Fibroblast of lung (primary cell): ENCODE results near the gene SAMD13. TPM values are rescaled to one million over a fixed set of nuclear protein-coding genes. Genes with fewer than 3 reads are reported as not detected.

ENCODE experiments used
- DNase-seq, 2 donors: peaks; one replicate each; pipeline versions ENCODE4 v3.0.0 to v3.0.0-alpha.2; 2010; ENCODE audit warnings: low read depth in 2 of 2
- H2AFZ ChIP-seq: 2 replicates; pipeline ENCODE4 v1.5.1; 2012; ENCODE audit warnings: low read length, control low read depth, inconsistent platforms
- H3K27ac ChIP-seq: 2 replicates; pipeline ENCODE4 v1.5.1; 2011; ENCODE audit warnings: low read length, control low read depth; ENCODE audit not compliant: insufficient read depth
- H3K27me3 ChIP-seq: 2 replicates; pipeline ENCODE4 v1.5.1; 2011; ENCODE audit warnings: mild to moderate bottlenecking, low read length; ENCODE audit not compliant: control insufficient read depth, insufficient read depth
- H3K36me3 ChIP-seq: 2 replicates; pipeline ENCODE4 v1.5.1; 2011; ENCODE audit warnings: low read length; ENCODE audit not compliant: control insufficient read depth, insufficient read depth
- H3K4me1 ChIP-seq: 2 replicates; pipeline ENCODE4 v1.5.1; 2011; ENCODE audit warnings: low read length; ENCODE audit not compliant: control insufficient read depth, insufficient read depth; ENCODE audit errors: extremely low read depth
- H3K4me2 ChIP-seq: 2 replicates; pipeline ENCODE4 v1.5.1; 2011; ENCODE audit warnings: low read length, control low read depth; ENCODE audit not compliant: insufficient read depth; ENCODE audit errors: extremely low read depth
- H3K4me3 ChIP-seq, 4 experiments: fragments of 200-600 bp in 1 of 4; sonication (generic) in 1 of 4; replicated peaks in 1 of 4; 2 replicates each; pipeline ENCODE4 v1.5.1; 2011 to 2016; ENCODE audit warnings: low read length in 4 of 4, low read depth in 3 of 4, mild to moderate bottlenecking in 3 of 4, control low read depth in 2 of 4, inconsistent platforms in 1 of 4, mixed read lengths in 1 of 4; ENCODE audit not compliant: insufficient read depth in 1 of 4; ENCODE audit errors: control extremely low read depth in 1 of 4
- H3K79me2 ChIP-seq: 2 replicates; pipeline ENCODE4 v1.5.1; 2012; ENCODE audit warnings: mild to moderate bottlenecking, low read length, inconsistent platforms; ENCODE audit not compliant: control insufficient read depth, insufficient read depth
- H3K9ac ChIP-seq: 2 replicates; pipeline ENCODE4 v1.5.1; 2011; ENCODE audit warnings: mild to moderate bottlenecking, low read length, control low read depth; ENCODE audit not compliant: insufficient read depth
- H3K9me3 ChIP-seq: 2 replicates; pipeline ENCODE4 v1.5.1; 2012; ENCODE audit warnings: low read depth, low read length; ENCODE audit not compliant: control insufficient read depth, insufficient read depth
- H4K20me1 ChIP-seq: 2 replicates; pipeline ENCODE4 v1.5.1; 2011; ENCODE audit warnings: low read length; ENCODE audit not compliant: control insufficient read depth, insufficient read depth; ENCODE audit errors: extremely low read depth
- CTCF ChIP-seq, 2 donors: IDR thresholded peaks in 1 of 2; conservative IDR thresholded peaks in 1 of 2; 1 replicate in 1 of 2; 2 replicates in 1 of 2; pipeline ENCODE4 v1.5.1; 2011 to 2012; ENCODE audit warnings: low read length in 2 of 2, control low read depth in 1 of 2, inconsistent platforms in 1 of 2, low read depth in 1 of 2, mild to moderate bottlenecking in 1 of 2
- EZH2 ChIP-seq: IDR thresholded peaks from 2 replicates; pipeline ENCODE4 v1.5.1; 2012; ENCODE audit warnings: low read length, control low read depth, mild to moderate bottlenecking; ENCODE audit errors: missing control alignments
- polyA plus RNA-seq, 2 donors: library from polyadenylated mRNA; depleted of rRNA in 1 of 2; stranded (reverse) in 1 of 2; unstranded in 1 of 2; fragments of >200 nt; gene quantifications; 2 replicates each; pipeline ENCODE4 v1.2.1, GENCODE V29; 2011 to 2012; ENCODE audit warnings: missing spikeins in 1 of 2
- total RNA-seq: library from RNA; depleted of rRNA; stranded (reverse); fragments of >200 nt; gene quantifications from 2 replicates; pipeline ENCODE4 v1.2.1, GENCODE V29; 2014

Gene SAMD13
- total and polyA plus RNA-seq, 2 donors (not counting 1 experiment from before 2014, with no cell fraction given): 0.44 to 2.5 TPM

DNA sequence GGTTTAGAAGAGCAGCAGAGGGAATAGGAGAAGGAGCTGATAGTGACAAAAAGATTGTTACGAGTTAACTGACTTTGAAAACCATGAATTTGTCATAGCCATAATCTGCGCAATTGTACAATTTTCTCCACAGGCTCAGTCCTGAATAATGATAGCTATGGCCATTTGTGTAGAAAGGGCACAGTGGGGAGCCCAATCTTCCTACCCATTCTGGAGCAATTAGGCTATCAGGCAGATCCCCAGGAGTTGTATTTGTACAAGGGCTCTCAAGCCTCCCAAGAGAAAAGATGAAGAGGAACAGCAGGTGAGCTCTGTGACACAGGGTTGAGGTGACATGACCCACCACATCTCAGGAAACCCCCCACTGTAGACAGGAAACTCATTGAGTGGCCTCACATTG lies 42.1 kb upstream of the SAMD13 start:
- Histone ChIP-seq H3K27ac (no peak overlapping the region), H3K4me3 (no peak overlapping the region), H2AFZ (no peak overlapping the region), H4K20me1 (no peaks in the 10 kb centered on the region), H3K27me3 (no peaks in the 10 kb centered on the region), H3K79me2 (no peaks in the 10 kb centered on the region), H3K4me2 (no peak overlapping the region), H3K9ac (no peak overlapping the region), H3K9me3 (no peaks in the 10 kb centered on the region), H3K36me3 (no peaks in the 10 kb centered on the region), H3K4me1 (no peaks in the 10 kb centered on the region)
- no peak for DNase-seq
- TF ChIP-seq EZH2 (no peak), CTCF (conservative IDR thresholded peaks at IDR 0.05 in 1 of 2, IDR thresholded peaks at IDR 0.05 in 1 of 2; ENCODE audit: low read depth in 1 of 2, low read length in 2 of 2) (no peak)

DNA sequence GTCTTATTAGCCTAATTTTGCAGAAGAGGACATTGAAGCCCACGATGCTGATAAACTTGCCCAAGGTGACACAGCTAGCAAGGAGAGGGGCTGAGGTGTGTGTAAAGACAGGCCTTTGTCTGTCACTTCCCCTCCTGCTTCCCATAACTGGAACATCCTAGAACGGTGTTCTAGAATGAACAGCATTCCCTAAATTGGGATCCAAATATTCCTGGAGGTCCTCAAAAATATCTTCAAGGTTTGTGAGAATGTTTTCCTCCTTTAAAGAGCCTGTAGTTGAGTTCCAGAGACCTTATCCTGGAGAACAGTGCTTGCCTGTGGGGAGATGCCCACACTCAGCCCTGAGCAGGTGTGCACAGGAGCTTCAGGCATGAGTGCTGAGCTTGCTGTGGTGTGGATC lies 41.5 kb upstream of the SAMD13 start:
- no peak overlapping the region for H3K9ac ChIP-seq
- H3K79me2 ChIP-seq: no peaks in the 10 kb centered on the region
- TF ChIP-seq EZH2 (no peak), CTCF (conservative IDR thresholded peaks at IDR 0.05 in 1 of 2, IDR thresholded peaks at IDR 0.05 in 1 of 2; ENCODE audit: low read depth in 1 of 2, low read length in 2 of 2) (no peak)
- no peaks in the 10 kb centered on the region for H3K4me1 ChIP-seq
- no peaks in the 10 kb centered on the region for H3K36me3 ChIP-seq
- H3K9me3 ChIP-seq: no peaks in the 10 kb centered on the region
- no peak overlapping the region for H3K4me3 ChIP-seq
- H4K20me1 ChIP-seq: no peaks in the 10 kb centered on the region
- no peak for DNase-seq
- H3K27me3 ChIP-seq: no peaks in the 10 kb centered on the region
- H2AFZ ChIP-seq: no peak overlapping the region
- no peak overlapping the region for H3K27ac ChIP-seq
- H3K4me2 ChIP-seq: no peak overlapping the region

GRCh38 chr1:84260852-84261518 lies 40.5 kb upstream of the SAMD13 start:
- Histone ChIP-seq H2AFZ (no peak overlapping the region), H3K4me3 (no peak overlapping the region), H3K4me2 (no peak overlapping the region), H4K20me1 (no peaks in the 10 kb centered on the region), H3K36me3 (no peaks in the 10 kb centered on the region), H3K27me3 (no peaks in the 10 kb centered on the region), H3K79me2 (no peaks in the 10 kb centered on the region), H3K4me1 (no peaks in the 10 kb centered on the region), H3K9ac (no peak overlapping the region), H3K9me3 (no peaks in the 10 kb centered on the region), H3K27ac (no peak overlapping the region)
- DNase-seq: no peak
- TF ChIP-seq EZH2 (no peak), CTCF (conservative IDR thresholded peaks at IDR 0.05 in 1 of 2, IDR thresholded peaks at IDR 0.05 in 1 of 2; ENCODE audit: low read depth in 1 of 2, low read length in 2 of 2) (no peak)
